IPS-15b (cell line): ENCODE measurements around the gene PGK1.
A peak's percentile ranks its signal among the peaks of the same experiment; 100 is the strongest.
"Not testable (repeated sequence)": the region's sequence is repeated elsewhere in the genome, so short reads cannot be mapped to it uniquely, and the experiment has no call there.

Source experiments
- H3K27me3 ChIP-seq: one replicate; pipeline ENCODE4 v1.6.1; 2013; ENCODE audit warnings: low read length; ENCODE audit not compliant: control insufficient read depth, insufficient read depth
- H3K36me3 ChIP-seq: one replicate; pipeline ENCODE4 v1.6.1; 2013; ENCODE audit warnings: low read length; ENCODE audit not compliant: control insufficient read depth, insufficient read depth
- H3K4me1 ChIP-seq: one replicate; pipeline ENCODE4 v1.6.1; 2013; ENCODE audit warnings: mild to moderate bottlenecking, low read length; ENCODE audit not compliant: control insufficient read depth, insufficient read depth
- H3K4me3 ChIP-seq: one replicate; pipeline ENCODE4 v1.5.1; 2013; ENCODE audit warnings: low read depth, low read length
- H3K9ac ChIP-seq: one replicate; pipeline ENCODE4 v1.6.1; 2013; ENCODE audit warnings: low read depth, mild to moderate bottlenecking, low read length
- H3K9me3 ChIP-seq: one replicate; pipeline ENCODE4 v1.6.1; 2013; ENCODE audit warnings: mild to moderate bottlenecking, low read length; ENCODE audit not compliant: control insufficient read depth, insufficient read depth

Gene PGK1

DNA sequence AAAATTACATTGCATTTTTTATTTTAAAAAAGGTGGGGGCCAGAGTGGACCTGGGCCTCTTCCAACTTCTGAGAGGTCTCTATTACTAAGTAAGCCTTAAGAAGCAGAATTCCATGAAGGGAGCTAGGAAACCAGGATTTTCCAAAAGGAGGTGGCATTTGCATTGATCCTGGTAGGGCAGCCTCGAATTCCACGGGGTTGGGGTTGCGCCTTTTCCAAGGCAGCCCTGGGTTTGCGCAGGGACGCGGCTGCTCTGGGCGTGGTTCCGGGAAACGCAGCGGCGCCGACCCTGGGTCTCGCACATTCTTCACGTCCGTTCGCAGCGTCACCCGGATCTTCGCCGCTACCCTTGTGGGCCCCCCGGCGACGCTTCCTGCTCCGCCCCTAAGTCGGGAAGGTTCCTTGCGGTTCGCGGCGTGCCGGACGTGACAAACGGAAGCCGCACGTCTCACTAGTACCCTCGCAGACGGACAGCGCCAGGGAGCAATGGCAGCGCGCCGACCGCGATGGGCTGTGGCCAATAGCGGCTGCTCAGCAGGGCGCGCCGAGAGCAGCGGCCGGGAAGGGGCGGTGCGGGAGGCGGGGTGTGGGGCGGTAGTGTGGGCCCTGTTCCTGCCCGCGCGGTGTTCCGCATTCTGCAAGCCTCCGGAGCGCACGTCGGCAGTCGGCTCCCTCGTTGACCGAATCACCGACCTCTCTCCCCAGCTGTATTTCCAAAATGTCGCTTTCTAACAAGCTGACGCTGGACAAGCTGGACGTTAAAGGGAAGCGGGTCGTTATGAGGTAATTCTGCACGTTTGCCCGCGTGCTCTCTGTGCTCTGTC, at the start of gene PGK1:
Gene PGK1, plus strand, starts transcription at position 626 of the 824 bp plus-strand sequence. Its CDS starts 93 bp downstream, at position 719.
- no peaks in the 10 kb centered on the region for H3K27me3 ChIP-seq
- H3K4me1 ChIP-seq: peaks cover 5% of the 10 kb centered on the region

DNA sequence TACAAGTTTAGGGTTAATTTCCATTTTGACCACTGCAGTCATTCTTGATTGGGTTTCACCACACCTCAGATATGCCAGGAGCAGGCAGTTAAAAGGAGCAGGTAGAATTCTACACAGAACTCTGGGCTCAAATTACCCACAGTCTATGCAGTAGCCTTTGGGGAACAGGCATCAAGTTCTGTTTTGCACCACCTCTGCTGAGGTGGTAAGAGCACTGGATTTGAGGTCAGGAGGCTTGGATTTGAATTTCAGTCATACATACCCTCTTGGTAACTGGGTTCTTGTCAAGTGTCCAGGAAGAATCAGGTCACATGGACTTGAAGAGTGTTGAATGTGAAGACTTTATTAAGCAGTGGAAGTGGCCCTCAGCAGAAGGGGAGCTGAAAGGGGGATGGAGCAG, 40.4 kb upstream of the PGK1 start:
- Histone ChIP-seq H3K9me3 (peaks cover under 1% of the 10 kb centered on the region), H3K4me3 (no peak overlapping the region), H3K27me3 (no peaks in the 10 kb centered on the region), H3K4me1 (no peaks in the 10 kb centered on the region), H3K9ac (no peak overlapping the region), H3K36me3 (no peaks in the 10 kb centered on the region)

More for the DNA sequence above, at the start of gene PGK1:
- peak within 1 kb of the TSS; percentile 95 for H3K9ac ChIP-seq
- H3K9me3 ChIP-seq: no peaks in the 10 kb centered on the region
- no peaks in the 10 kb centered on the region for H3K36me3 ChIP-seq
- H3K4me3 ChIP-seq: peak within 1 kb of the TSS; percentile 91

DNA sequence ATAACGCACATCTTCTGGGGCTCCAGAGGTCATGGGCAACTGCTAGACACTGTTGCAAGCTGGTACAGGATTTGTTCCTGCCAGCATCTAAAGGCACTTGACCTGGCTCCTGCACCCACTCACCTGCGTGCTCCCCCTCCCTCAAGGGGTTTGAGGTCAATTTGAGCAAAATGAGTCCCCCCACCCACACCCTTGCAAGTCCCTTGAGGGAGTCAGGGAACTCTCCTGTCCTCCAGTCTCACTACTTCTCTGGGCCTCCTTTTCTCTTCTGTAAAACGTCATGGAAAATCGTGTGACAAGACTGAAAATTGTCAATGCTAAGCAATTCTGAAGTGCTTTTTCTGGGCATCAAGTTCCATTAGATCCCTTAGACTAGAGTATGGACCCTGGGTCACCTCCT, 39.9 kb upstream of the PGK1 start:
- Histone ChIP-seq H3K9ac (no peak overlapping the region), H3K4me1 (no peaks in the 10 kb centered on the region), H3K9me3 (peaks cover 6% of the 10 kb centered on the region), H3K27me3 (no peaks in the 10 kb centered on the region), H3K36me3 (no peaks in the 10 kb centered on the region), H3K4me3 (no peak overlapping the region)

DNA sequence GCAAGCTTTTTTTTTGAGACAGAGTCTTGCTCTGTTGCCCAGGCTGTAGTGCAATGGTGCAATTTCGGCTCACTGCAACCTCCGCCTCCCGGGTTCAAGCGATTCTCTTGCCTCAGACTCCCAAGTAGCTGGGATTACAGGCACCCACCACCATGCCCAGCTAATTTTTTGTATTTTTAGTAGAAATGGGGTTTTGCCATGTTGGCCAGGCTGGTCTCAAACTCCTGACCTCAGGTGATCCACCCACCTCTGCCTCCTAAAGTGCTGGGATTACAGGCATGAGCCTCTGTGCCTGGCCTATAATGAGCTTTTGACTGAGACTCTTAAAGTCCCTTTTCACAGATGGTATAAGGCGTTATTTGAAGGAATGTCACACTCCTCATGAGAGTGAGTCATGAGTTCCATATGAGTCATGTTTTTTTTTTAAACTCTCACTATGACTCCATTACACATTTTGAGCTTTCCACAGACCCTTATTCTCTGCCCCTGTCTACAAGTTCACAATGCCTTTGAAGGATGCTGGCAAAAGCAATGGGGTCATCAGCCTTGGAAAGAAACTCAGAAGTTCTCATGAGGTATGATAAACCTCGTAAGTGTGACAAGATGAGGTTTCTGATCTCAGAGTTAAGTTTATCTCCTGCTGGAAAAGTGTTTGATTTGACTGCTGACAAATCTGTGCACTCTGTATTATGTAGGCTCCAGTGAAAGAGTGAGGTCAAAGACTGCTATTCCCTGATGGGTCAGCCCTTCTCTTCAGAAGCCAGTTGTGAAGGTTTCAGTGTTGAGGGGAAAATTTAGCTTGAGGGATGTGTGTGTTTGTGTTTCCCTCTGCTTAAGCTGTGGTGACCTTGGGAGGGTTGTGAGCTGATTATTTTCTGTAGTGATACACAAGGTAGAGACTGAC, 39.1 kb upstream of the PGK1 start:
- H3K4me3 ChIP-seq, H3K4me1 ChIP-seq, H3K27me3 ChIP-seq, H3K9ac ChIP-seq, H3K9me3 ChIP-seq, H3K36me3 ChIP-seq: not testable (repeated sequence)

DNA sequence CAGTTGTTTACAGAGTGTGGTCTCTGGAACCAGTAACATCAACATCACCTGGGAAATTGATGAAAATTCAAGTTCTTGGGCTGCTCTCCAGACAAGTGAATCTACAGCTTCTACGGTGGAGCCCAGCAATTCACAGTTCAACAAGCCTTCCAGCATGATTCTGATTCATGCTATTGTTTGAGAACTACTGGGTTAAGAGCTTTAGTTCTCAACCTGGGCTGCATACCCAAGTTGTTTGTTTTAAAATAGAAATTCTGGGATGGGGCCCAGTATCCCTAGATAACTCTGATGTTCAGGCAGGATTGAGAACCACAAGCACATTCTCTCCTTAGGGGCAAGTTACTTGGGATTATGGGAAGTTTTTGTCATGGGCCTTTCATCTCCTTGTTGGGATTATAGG, 37.9 kb upstream of the PGK1 start:
- H3K9me3 ChIP-seq: peaks cover 10% of the 10 kb centered on the region
- H3K9ac ChIP-seq: no peak overlapping the region
- no peaks in the 10 kb centered on the region for H3K27me3 ChIP-seq
- no peaks in the 10 kb centered on the region for H3K4me1 ChIP-seq
- no peak overlapping the region for H3K4me3 ChIP-seq
- no peaks in the 10 kb centered on the region for H3K36me3 ChIP-seq

DNA sequence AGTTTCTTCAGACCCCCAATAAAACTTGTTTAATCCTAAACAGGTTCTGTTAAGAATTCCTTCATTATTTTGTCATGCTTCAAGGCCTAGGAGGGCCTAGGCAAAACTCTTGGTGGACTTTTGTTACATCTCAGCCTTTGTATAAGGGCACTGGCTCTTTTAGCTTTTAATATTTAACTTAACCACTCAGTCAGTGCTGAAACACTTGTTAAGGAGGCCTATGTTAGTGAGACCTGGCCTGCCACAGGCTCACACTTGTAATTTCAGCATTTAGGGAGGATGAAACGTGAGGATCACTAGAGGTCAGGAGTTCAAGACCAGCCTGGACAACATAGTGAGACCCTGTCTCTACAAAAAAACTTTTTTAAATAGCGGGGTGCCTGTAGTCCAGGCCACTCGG, 32.7 kb upstream of the PGK1 start:
- H3K27me3 ChIP-seq: no peaks in the 10 kb centered on the region
- no peaks in the 10 kb centered on the region for H3K36me3 ChIP-seq
- H3K4me3 ChIP-seq: no peak overlapping the region
- no peaks in the 10 kb centered on the region for H3K4me1 ChIP-seq
- peaks cover 10% of the 10 kb centered on the region for H3K9me3 ChIP-seq
- H3K9ac ChIP-seq: no peak overlapping the region

DNA sequence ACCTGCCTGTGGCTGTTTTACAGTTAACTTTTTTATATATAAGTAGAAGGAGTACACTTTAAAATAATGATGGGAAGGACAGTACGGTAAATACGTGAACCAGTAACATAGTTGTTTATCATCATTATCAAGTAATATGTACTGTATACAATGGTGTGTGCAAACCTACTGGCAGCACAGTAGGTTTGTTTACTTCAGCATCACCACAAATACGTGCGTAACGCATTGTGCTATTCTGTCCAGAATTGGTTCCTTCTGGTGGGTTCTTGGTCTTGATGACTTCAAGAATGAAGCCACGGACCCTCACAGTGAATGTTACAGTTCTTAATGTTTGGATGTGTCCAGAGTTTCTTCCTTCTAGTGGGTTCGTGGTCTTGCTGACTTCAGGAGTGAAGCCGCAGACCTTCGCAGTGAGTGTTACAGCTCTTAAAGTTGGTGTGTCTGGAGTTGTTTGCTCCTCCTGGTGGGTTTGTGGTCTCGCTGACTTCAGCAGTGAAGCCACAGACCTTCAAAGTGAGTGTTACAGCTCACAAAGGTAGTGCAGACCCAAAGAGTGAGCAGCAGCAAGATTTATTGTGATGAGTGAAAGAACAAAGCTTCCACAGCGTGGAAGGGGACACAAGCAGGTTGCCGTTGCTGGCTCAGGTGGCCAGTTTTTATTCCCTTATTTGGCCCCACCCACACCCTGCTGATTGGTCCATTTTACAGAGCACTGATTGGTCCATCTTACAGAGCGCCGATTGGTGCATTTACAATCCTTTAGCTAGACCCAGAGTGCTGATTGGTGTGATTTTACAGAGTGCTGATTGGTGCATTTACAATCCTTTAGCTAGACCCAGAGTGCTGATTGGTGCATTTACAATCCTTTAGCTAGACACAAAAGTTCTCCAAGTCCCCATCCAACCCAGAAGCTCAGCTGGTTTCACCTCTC, 30.6 kb upstream of the PGK1 start:
- not testable (repeated sequence) for H3K36me3 ChIP-seq, H3K4me1 ChIP-seq, H3K27me3 ChIP-seq, H3K4me3 ChIP-seq, H3K9ac ChIP-seq
- H3K9me3 ChIP-seq: peaks cover 10% of the 10 kb centered on the region

DNA sequence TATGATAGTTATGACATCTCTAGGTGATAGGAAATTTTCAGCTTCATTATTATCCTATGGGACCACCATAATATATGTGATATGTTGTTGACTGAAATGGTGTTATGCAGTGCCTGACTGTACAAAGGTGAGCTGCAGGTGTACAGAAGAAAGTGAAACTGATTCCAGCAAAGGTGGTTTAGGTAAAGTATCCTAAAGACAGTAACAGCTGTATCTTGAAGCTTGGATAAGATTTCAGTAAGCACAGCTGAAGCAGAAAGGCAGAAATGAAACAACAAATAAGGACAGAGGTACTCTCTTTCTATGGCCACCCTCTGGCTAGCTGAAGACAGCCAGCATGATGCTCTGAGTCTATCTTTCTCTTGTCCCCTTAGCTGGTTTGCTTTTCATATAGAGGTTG, 30.0 kb upstream of the PGK1 start:
- Histone ChIP-seq H3K9me3 (peaks cover 6% of the 10 kb centered on the region), H3K36me3 (no peaks in the 10 kb centered on the region), H3K27me3 (no peaks in the 10 kb centered on the region), H3K9ac (no peak overlapping the region), H3K4me1 (no peaks in the 10 kb centered on the region), H3K4me3 (no peak overlapping the region)

DNA sequence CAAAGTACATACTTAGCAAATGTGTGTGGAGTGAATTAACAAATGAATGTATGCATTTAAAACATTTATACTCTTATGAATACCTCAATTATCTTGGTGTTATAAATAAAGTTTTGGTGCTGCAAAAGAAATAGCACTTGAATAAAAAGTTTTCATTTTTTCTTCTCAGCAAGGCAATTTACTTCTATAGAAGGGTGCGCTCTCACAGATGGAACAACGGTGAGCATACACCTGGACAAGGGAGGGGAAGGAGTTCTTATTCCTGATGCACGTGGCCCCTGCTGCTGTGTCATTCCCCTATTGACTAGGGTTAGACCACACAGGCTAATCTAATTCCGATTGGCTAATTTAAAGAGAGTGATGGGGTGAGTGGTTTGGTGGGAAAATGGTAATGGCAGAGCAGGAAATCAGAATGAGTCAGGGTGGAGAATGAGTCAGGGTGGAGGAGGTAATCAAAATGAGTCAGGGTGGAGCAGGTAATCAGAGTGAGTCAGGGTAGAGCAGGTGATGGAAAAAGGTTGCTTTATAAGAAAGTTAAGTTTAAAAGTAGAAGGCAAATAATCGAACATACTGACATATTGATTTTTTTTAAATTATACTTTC, 28.2 kb upstream of the PGK1 start:
- H3K4me3 ChIP-seq: no peak overlapping the region

DNA sequence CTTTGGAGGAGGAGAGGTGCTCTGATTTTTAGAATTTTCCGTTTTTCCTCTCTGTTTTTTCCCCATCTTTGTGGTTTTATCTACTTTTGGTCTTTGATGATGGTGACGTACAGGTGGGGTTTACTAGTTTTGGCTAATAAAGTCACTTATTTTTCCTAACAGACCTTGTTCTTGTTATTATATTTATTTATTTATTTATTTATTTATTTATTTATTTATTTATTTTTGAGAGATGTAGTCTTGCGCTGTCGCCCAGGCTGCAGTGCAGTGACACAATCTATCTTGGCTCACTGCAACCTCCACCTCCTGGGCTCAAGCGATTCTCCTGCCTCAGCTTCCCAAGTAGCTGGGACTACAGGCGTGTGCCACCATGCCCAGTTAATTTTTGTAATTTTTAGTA, 22.6 kb upstream of the PGK1 start:
- H3K9ac ChIP-seq, H3K36me3 ChIP-seq, H3K4me1 ChIP-seq, H3K9me3 ChIP-seq, H3K4me3 ChIP-seq, H3K27me3 ChIP-seq: not testable (repeated sequence)

More for the DNA sequence above, 28.2 kb upstream of the PGK1 start:
- H3K9me3 ChIP-seq: no peaks in the 10 kb centered on the region
- H3K27me3 ChIP-seq: no peaks in the 10 kb centered on the region
- H3K9ac ChIP-seq: no peak overlapping the region
- no peaks in the 10 kb centered on the region for H3K4me1 ChIP-seq
- no peaks in the 10 kb centered on the region for H3K36me3 ChIP-seq

DNA sequence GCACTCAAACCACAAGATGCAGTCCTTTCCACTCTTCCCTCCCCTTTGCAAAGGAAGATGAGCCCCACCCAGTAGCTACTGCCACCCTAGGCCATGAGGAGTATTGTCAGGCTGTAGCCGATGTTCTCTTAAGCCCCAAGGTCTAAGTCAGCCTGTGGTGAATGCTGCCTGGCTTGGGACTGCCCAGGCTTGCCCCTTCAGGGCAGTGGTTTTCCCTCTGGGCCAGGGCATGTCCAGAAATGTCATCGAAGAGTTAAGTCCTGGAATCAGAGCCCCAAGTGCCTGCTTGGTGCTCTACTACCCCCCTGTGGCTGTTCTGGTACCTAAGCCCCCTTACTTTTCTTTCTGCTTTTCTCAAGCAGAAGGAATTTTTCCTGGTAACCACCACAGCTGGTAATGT, 11.8 kb upstream of the PGK1 start:
- Histone ChIP-seq H3K9me3 (no peaks in the 10 kb centered on the region), H3K4me1 (peaks cover 2% of the 10 kb centered on the region), H3K36me3 (no peaks in the 10 kb centered on the region), H3K27me3 (no peaks in the 10 kb centered on the region), H3K4me3 (no peak overlapping the region), H3K9ac (no peak overlapping the region)
